Spleen (tissue), 11 donors: ENCODE results near the gene TBC1D10B. TPM values are rescaled to one million over a fixed set of nuclear protein-coding genes. Genes with fewer than 3 reads are reported as not detected.
"Not testable (repeated sequence)": the region's sequence is repeated elsewhere in the genome, so short reads cannot be mapped to it uniquely, and the experiment has no call there.

Experiments
- DNase-seq: peaks from one replicate; pipeline ENCODE4 v3.0.0-alpha.2; 2020
- H3K27ac ChIP-seq, 8 donors: fragments of 200-600 bp; sonication (generic) in 7 of 8; 1 replicate in 4 of 8; 2 replicates in 4 of 8; pipeline versions ENCODE4 v1.5.0 to v1.8.0; 2016 to 2021; ENCODE audit warnings: inconsistent platforms in 4 of 8, mild to moderate bottlenecking in 4 of 8, moderate library complexity in 1 of 8
- H3K27me3 ChIP-seq, 7 donors: fragments of 200-600 bp; sonication (generic) in 6 of 7; replicated peaks in 1 of 7; 1 replicate in 4 of 7; 2 replicates in 3 of 7; pipeline versions ENCODE4 v1.5.0 to v1.8.0; 2016 to 2021; ENCODE audit warnings: inconsistent platforms in 3 of 7, mild to moderate bottlenecking in 1 of 7
- H3K36me3 ChIP-seq, 6 donors: fragments of 200-600 bp; sonication (generic) in 5 of 6; 1 replicate in 4 of 6; 2 replicates in 2 of 6; pipeline versions ENCODE4 v1.5.0 to v1.8.0; 2016 to 2021; ENCODE audit warnings: inconsistent platforms in 2 of 6
- H3K4me1 ChIP-seq, 6 donors: fragments of 200-600 bp; sonication (generic) in 5 of 6; 1 replicate in 3 of 6; 2 replicates in 3 of 6; pipeline versions ENCODE4 v1.5.0 to v1.8.0; 2016 to 2021; ENCODE audit warnings: inconsistent platforms in 3 of 6
- H3K4me3 ChIP-seq, 8 donors: fragments of 200-600 bp; sonication (generic) in 7 of 8; 1 replicate in 4 of 8; 2 replicates in 4 of 8; pipeline versions ENCODE4 v1.5.0 to v1.8.0; 2016 to 2021; ENCODE audit warnings: inconsistent platforms in 4 of 8, mild to moderate bottlenecking in 4 of 8, moderate library complexity in 2 of 8
- H3K9me3 ChIP-seq, 8 donors: fragments of 200-600 bp; sonication (generic) in 7 of 8; 1 replicate in 4 of 8; 2 replicates in 4 of 8; pipeline versions ENCODE4 v1.5.0 to v1.8.0; 2016 to 2021; ENCODE audit warnings: inconsistent platforms in 4 of 8
- CTCF ChIP-seq, 11 experiments: fragments of 200-600 bp in 7 of 11; fragments of 450-650 bp in 4 of 11; sonication (generic) in 4 of 11; IDR thresholded peaks in 8 of 11; conservative IDR thresholded peaks in 3 of 11; 1 replicate in 7 of 11; 2 replicates in 4 of 11; pipeline versions ENCODE4 v1.4.0 to v1.8.0; 2016 to 2021; ENCODE audit warnings: antibody characterized with exemption in 11 of 11, inconsistent platforms in 4 of 11, mild to moderate bottlenecking in 1 of 11
- POLR2A ChIP-seq, 3 donors: fragments of 450-650 bp; IDR thresholded peaks; one replicate each; pipeline ENCODE4 v1.5.1; 2017; ENCODE audit warnings: antibody characterized with exemption in 3 of 3, mild to moderate bottlenecking in 1 of 3
- POLR2AphosphoS5 ChIP-seq, 3 donors: sonication (generic); formaldehyde crosslinking; IDR thresholded peaks; one replicate each; pipeline ENCODE4 v1.5.1; 2017; ENCODE audit warnings: antibody characterized with exemption in 3 of 3
- WGBS, 5 donors: extraction: QIAGEN DNeasy Blood & Tissue Kit in 3 of 5; methylation state at CpG; one replicate each; pipeline versions ENCODE4 v1.1.5 to v1.1.7; 2013 to 2018; 5-methylcytosine and 5-hydroxymethylcytosine counted together
- intact Hi-C: fragments of 100-400 bp; cut with DNase I; formaldehyde crosslinking; loops from one replicate; pipeline ENCODE4 v1.15.0; 2023; ENCODE audit warnings: low total_unique reads
- polyA plus RNA-seq, 3 donors: library from polyadenylated mRNA; stranded (reverse); fragments of 200-250 nt; gene quantifications; one replicate each; pipeline ENCODE4 v1.2.1, GENCODE V29; 2013
- total RNA-seq, 7 donors: library from RNA; depleted of rRNA in 3 of 7; stranded (reverse); fragments of >200 nt in 3 of 7; fragmentation: NEBNext Ultra II Directional in 4 of 7; extraction: Animal tissue kit (Norgen Biotek cat#: 25700) in 4 of 7; gene quantifications; one replicate each; pipeline versions ENCODE4 v1.1.0 to v1.2.1, GENCODE V29; 2016 to 2021
- donor health status: healthy with polysubstance abuse.
- donor health status: DM: no; HTN: no; CAD: no; lungs with moderate emphysema.
- donor health status: DM: no; HTN: no; CAD: no.
- donor health status: Bipolar disorder and iron deficiency.
- donor health status: healthy.
- donor health status: DM: no; HTN: no; CAD: no.
- donor health status: DM: yes; HTN: yes; CAD: no.

The TBC1D10B gene
- total and polyA plus RNA-seq, 10 donors, result 17.3 to 50.4 (median 40.3) TPM

GRCh38 chr16:30335598-30336474, 34.5 kb downstream of the TBC1D10B start:
- peak overlapping the region; percentile 93 to 97 (median 95) for H3K27ac ChIP-seq
- peak; percentile 75 for DNase-seq
- H3K4me3 ChIP-seq, result peak overlapping the region; percentile 52 to 74 (median 64)
- no peaks in the 10 kb centered on the region for H3K27me3 ChIP-seq
- TF ChIP-seq POLR2AphosphoS5 (IDR thresholded peaks at IDR 0.05) (no peak), POLR2A (IDR thresholded peaks at IDR 0.05) (no peak), CTCF (IDR thresholded peaks at IDR 0.05 in 8 of 11, conservative IDR thresholded peaks at IDR 0.05 in 3 of 11) (no peak)
- no peaks in the 10 kb centered on the region for H3K36me3 ChIP-seq
- H3K4me1 ChIP-seq, result peaks cover 0 to 50% (median 19%) of the 10 kb centered on the region in 6 donors
- no peaks in the 10 kb centered on the region for H3K9me3 ChIP-seq
- WGBS, 5 donors, result 39 to 47% (median 44%) methylated on average over 17 of the region's 17 CpGs
- intact Hi-C loops, result no loop called here

DNA sequence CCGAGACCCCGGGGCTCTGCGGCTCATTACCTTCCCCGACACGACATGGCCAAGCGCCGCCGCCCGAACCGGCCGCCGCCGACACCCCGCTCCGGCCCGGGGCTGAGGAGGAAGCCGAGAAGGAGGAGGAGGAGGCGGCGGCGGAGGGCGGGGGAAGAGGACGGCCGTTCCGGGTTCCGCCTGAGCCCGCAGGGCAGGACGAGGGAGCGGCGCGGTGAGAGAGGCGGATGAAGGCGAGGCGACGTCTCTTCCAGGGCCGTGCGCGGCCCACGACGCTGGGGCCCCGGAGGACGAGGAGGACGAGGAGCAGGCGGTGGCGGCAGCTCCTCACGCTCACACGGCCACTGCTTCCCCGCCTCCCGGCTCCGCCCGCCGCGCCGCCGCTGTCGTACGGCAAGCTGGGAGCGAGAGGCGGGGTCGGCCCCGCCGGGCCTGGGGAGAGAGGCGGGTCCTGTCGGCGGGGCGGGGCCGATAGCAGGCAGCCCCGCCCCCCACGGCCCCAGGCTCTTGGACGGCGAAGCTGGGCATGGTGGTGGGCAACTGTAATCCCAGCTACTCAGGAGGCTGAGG, 35.2 kb downstream of the TBC1D10B start:
- H3K9me3 ChIP-seq, H3K36me3 ChIP-seq, intact Hi-C loops, H3K27me3 ChIP-seq: not testable (repeated sequence)
- peak overlapping the region; percentile 52 to 74 (median 64) for H3K4me3 ChIP-seq
- DNase-seq, result peak; percentile 97
- WGBS, 5 donors, result 0 to 1% (median 1%) methylated on average over 50 to 70 of the region's 70 CpGs
- peaks cover 0 to 57% (median 24%) of the 10 kb centered on the region in 6 donors for H3K4me1 ChIP-seq
- H3K27ac ChIP-seq, result peak overlapping the region; percentile 93 to 97 (median 95)
- TF ChIP-seq POLR2A (IDR thresholded peaks at IDR 0.05) (peak in 2 of 3 donors; percentile 36 to 76), POLR2AphosphoS5 (IDR thresholded peaks at IDR 0.05) (peak; percentile 65 to 90 (median 86))

- 0 to 4% (median 0%) methylated on average over 8 to 28 of the region's 33 CpGs for WGBS, 5 donors
- Histone ChIP-seq H3K4me3 (peak overlapping the region; percentile 52 to 74 (median 64)), H3K27ac (peak overlapping the region; percentile 93 to 97 (median 95)), H3K4me1 (peaks cover 0 to 63% (median 24%) of the 10 kb centered on the region in 6 donors)
- DNase-seq, result peak; percentile 98
- H3K27me3 ChIP-seq, H3K9me3 ChIP-seq, H3K36me3 ChIP-seq, intact Hi-C loops: not testable (repeated sequence)
These were observed 35.8 kb downstream of the TBC1D10B start for GRCh38 chr16:30334473-30334989.

- H3K27ac ChIP-seq, H3K27me3 ChIP-seq, DNase-seq, H3K9me3 ChIP-seq, H3K36me3 ChIP-seq, intact Hi-C loops, H3K4me3 ChIP-seq: not testable (repeated sequence)
- H3K4me1 ChIP-seq, result peaks cover 0 to 36% (median 2%) of the 10 kb centered on the region in 6 donors
- 88 to 96% (median 93%) methylated on average over 6 of the region's 6 CpGs for WGBS, 5 donors
These were observed 46.1 kb downstream of the TBC1D10B start for GRCh38 chr16:30324220-30324619.

GRCh38 chr16:30318647-30319046, 51.6 kb downstream of the TBC1D10B start:
- H3K4me1 ChIP-seq, result peaks cover 0 to 31% (median 5%) of the 10 kb centered on the region in 6 donors
- 36 to 71% (median 49%) methylated on average over 1 to 2 of the region's 2 CpGs for WGBS, 5 donors
- H3K27ac ChIP-seq, DNase-seq, H3K27me3 ChIP-seq, H3K4me3 ChIP-seq, H3K36me3 ChIP-seq, intact Hi-C loops, H3K9me3 ChIP-seq: not testable (repeated sequence)

- H3K9me3 ChIP-seq, H3K27ac ChIP-seq, DNase-seq, H3K4me3 ChIP-seq, H3K36me3 ChIP-seq, intact Hi-C loops, H3K27me3 ChIP-seq: not testable (repeated sequence)
- H3K4me1 ChIP-seq, result peaks cover 4 to 17% (median 13%) of the 10 kb centered on the region in 6 donors
- 80 to 90% (median 86%) methylated on average over 2 to 3 of the region's 4 CpGs; no CpG with 5 or more reads in 1 of the 5 donors for WGBS, 5 donors
These were observed 59.4 kb downstream of the TBC1D10B start for GRCh38 chr16:30310937-30311336.

DNA sequence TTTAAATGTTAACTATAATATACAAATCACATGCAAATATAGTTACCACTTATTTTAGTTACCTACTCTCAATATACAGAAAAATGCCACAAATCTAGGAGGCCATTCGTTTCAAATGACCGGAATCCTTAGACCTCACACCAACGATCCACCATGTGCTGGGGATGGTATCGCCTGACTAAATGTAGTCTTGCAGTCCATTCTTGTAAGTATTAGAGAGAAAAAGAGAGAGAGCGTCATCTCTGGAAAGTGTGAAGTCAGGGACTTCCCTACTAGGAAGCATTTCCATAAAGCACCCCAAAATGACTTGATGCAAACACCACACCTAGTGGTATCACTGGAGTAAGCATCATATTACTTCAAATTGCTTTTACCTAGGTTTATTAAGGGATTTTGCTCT, 61.0 kb downstream of the TBC1D10B start:
- DNase-seq, H3K9me3 ChIP-seq, H3K36me3 ChIP-seq, H3K4me3 ChIP-seq, intact Hi-C loops, H3K27me3 ChIP-seq: not testable (repeated sequence)
- Histone ChIP-seq H3K27ac (peak overlapping the region in 4 of 8 donors; percentile 34 to 63 (median 44)), H3K4me1 (peaks cover 4 to 17% (median 13%) of the 10 kb centered on the region in 6 donors)
- 74 to 90% (median 86%) methylated on average over 5 of the region's 5 CpGs for WGBS, 5 donors
